Neural progenitor cell (in vitro differentiated cells): ENCODE data around the gene COG7.

Source experiments
- CTCF ChIP-seq: fragments of 200-600 bp; sonication (generic); IDR thresholded peaks from 2 replicates; pipeline ENCODE4 v1.5.1; 2017; ENCODE audit warnings: antibody characterized with exemption, mild to moderate bottlenecking
- EZH2 ChIP-seq: fragments of 200-600 bp; sonication (generic); IDR thresholded peaks from 2 replicates; pipeline ENCODE4 v1.6.1; 2017; ENCODE audit warnings: antibody characterized with exemption, mild to moderate bottlenecking, moderate library complexity
- EZH2phosphoT487 ChIP-seq: fragments of 200-600 bp; sonication (generic); IDR thresholded peaks from 2 replicates; pipeline ENCODE4 v1.6.1; 2017; ENCODE audit warnings: antibody characterized with exemption

- TF ChIP-seq CTCF (no peak), EZH2phosphoT487 (no peak), EZH2 (no peak)
These were observed 61.4 kb downstream of the COG7 start for GRCh38 chr16:23391381-23392222.
